Measurements from ENCODE around the gene PCDHB12. TPM values are rescaled to one million over a fixed set of nuclear protein-coding genes. Genes with fewer than 3 reads are reported as not detected.
A peak's percentile ranks its signal among the peaks of the same experiment; 100 is the strongest.
"Not testable (repeated sequence)": the region's sequence is repeated elsewhere in the genome, so short reads cannot be mapped to it uniquely, and the experiment has no call there.

The PCDHB12 gene
- total RNA-seq, 1 experiment from 2014 or later, result not detected

- H3K27me3 ChIP-seq (ENCODE audit: control insufficient read depth, insufficient read depth, low read length); DNase-seq; H3K4me3 ChIP-seq (ENCODE audit: insufficient read depth, low read depth, low read length); H3K36me3 ChIP-seq (replicated peaks; ENCODE audit: control insufficient read depth, insufficient read depth, low read length): not testable (repeated sequence)
These were observed 16.9 kb downstream of the PCDHB12 start for GRCh38 chr5:141225421-141225820.

DNA sequence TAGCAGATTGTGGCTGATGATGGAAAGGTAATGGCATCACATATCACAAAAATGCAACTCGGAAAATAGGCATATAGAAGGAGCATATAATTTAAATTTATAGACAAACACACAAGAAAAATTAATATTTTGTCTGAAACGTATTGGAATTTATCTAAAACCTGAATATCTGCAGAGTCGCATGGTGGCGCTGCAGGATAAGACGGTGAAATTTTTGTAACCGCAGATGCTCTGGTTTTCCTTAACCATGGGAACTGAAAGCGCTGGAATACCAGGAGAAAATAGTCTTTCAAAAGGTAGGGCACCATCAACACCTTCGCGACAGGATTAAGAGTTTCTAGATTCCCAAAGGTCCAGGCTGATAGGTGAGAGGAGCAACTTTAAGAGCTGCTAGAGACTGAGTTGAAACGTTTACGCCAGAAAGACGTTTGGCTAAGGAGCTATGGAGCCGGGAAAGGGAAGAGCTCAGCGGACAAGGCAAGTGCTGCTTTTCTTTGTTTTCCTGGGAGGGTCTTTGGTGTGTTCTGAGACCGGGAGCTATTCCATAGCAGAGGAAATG is 25.7 kb downstream of the PCDHB12 start:
- DNase-seq, result no peak
- Histone ChIP-seq H3K36me3 (replicated peaks; ENCODE audit: control insufficient read depth, insufficient read depth, low read length) (no peaks in the 10 kb centered on the region), H3K4me3 (ENCODE audit: insufficient read depth, low read depth, low read length) (no peak overlapping the region), H3K27me3 (ENCODE audit: control insufficient read depth, insufficient read depth, low read length) (no peaks in the 10 kb centered on the region)

DNA sequence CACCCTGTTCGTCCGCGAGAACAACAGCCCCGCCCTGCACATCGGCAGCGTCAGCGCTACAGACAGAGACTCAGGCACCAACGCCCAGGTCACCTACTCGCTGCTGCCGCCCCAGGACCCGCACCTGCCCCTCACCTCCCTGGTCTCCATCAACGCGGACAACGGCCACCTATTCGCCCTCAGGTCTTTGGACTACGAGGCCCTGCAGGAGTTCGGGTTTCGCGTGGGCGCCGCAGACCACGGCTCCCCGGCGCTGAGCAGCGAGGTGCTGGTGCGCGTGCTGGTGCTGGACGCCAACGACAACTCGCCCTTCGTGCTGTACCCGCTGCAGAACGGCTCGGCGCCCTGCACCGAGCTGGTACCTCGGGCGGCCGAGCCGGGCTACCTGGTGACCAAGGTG is 27.4 kb downstream of the PCDHB12 start:
- not testable (repeated sequence) for H3K4me3 ChIP-seq (ENCODE audit: insufficient read depth, low read depth, low read length); H3K27me3 ChIP-seq (ENCODE audit: control insufficient read depth, insufficient read depth, low read length); DNase-seq; H3K36me3 ChIP-seq (replicated peaks; ENCODE audit: control insufficient read depth, insufficient read depth, low read length)

DNA sequence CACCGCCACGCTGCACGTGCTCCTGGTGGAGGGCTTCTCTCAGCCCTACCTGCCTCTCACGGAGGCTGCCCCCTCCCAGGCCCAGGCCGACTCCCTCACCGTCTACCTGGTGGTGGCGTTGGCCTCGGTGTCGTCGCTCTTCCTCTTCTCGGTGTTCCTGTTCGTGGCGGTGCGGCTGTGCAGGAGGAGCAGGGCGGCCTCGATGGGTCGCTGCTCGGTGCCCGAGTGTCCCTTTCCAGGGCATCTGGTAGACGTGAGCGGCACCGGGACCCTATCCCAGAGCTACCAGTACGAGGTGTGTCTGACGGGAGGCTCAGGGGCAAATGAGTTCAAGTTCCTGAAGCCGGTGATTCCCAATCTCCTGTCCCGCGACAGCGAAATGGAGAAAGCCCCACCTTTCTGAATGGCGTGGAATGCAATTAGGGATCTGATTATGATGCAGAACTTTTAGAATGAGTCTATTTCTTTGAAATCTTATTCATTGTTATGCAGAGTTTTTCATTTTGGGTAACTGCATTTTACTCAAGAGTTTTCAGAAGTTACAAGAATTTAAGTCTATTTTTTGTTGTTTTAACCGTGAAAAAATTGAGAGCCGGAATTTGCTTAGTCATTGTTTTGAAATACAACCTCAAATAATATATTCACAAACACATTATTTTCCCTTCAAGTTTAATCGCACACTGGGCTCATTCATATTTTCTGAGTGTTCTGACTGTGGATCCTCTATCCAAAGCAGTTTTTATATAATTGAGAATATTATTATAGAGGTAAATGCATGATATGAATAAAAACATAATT is 28.2 kb downstream of the PCDHB12 start:
- no peaks in the 10 kb centered on the region for H3K27me3 ChIP-seq (ENCODE audit: control insufficient read depth, insufficient read depth, low read length)
- no peak overlapping the region for H3K4me3 ChIP-seq (ENCODE audit: insufficient read depth, low read depth, low read length)
- no peaks in the 10 kb centered on the region for H3K36me3 ChIP-seq (replicated peaks; ENCODE audit: control insufficient read depth, insufficient read depth, low read length)
- DNase-seq, result no peak

- DNase-seq, result no peak
- no peaks in the 10 kb centered on the region for H3K36me3 ChIP-seq (replicated peaks; ENCODE audit: control insufficient read depth, insufficient read depth, low read length)
- H3K27me3 ChIP-seq (ENCODE audit: control insufficient read depth, insufficient read depth, low read length), result no peaks in the 10 kb centered on the region
- H3K4me3 ChIP-seq (ENCODE audit: insufficient read depth, low read depth, low read length), result no peak overlapping the region
These were observed 33.0 kb downstream of the PCDHB12 start for GRCh38 chr5:141241496-141241895.

DNA sequence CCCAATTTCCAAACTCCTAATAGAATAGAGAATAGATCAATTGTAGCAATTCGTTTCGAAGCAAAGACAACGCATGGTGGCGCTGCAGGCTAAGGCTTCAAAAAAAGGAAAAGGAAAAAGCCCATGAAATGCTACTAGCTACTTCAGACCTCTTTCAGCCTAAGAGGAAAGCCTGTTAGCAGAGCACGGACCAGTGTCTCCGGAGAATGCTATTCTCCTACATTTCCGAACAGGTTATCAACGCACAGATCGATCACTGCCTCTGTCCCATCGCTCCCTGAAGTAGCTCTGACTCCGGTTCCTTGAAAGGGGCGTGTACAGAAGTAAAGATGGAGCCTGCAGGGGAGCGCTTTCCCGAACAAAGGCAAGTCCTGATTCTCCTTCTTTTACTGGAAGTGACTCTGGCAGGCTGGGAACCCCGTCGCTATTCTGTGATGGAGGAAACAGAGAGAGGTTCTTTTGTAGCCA is 36.8 kb downstream of the PCDHB12 start, which contains the start of gene PCDHB15:
Gene PCDHB15, plus strand, starts transcription at position 146 of the 468 bp plus-strand sequence. Its CDS starts 184 bp downstream, at position 330.
- no peaks in the 10 kb centered on the region for H3K27me3 ChIP-seq (ENCODE audit: control insufficient read depth, insufficient read depth, low read length)
- DNase-seq, result peak; percentile 47
- no peaks in the 10 kb centered on the region for H3K36me3 ChIP-seq (replicated peaks; ENCODE audit: control insufficient read depth, insufficient read depth, low read length)
- H3K4me3 ChIP-seq (ENCODE audit: insufficient read depth, low read depth, low read length), result no peak within 1 kb of the TSS; the same call in 1 of the 2 replicates

DNA sequence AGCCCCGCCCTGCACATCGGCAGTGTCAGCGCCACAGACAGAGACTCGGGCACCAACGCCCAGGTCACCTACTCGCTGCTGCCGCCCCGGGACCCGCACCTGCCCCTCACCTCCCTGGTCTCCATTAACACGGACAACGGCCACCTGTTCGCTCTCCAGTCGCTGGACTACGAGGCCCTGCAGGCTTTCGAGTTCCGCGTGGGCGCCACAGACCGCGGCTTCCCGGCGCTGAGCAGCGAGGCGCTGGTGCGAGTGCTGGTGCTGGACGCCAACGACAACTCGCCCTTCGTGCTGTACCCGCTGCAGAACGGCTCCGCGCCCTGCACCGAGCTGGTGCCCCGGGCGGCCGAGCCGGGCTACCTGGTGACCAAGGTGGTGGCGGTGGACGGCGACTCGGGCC is 38.5 kb downstream of the PCDHB12 start:
- not testable (repeated sequence) for H3K27me3 ChIP-seq (ENCODE audit: control insufficient read depth, insufficient read depth, low read length); DNase-seq; H3K36me3 ChIP-seq (replicated peaks; ENCODE audit: control insufficient read depth, insufficient read depth, low read length); H3K4me3 ChIP-seq (ENCODE audit: insufficient read depth, low read depth, low read length)

DNA sequence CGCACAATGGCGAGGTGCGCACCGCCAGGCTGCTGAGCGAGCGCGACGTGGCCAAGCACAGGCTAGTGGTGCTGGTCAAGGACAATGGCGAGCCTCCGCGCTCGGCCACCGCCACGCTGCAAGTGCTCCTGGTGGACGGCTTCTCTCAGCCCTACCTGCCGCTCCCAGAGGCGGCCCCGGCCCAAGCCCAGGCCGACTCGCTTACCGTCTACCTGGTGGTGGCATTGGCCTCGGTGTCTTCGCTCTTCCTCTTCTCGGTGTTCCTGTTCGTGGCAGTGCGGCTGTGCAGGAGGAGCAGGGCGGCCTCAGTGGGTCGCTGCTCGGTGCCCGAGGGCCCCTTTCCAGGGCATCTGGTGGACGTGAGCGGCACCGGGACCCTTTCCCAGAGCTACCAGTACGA is 38.9 kb downstream of the PCDHB12 start:
- H3K36me3 ChIP-seq (replicated peaks; ENCODE audit: control insufficient read depth, insufficient read depth, low read length); DNase-seq; H3K4me3 ChIP-seq (ENCODE audit: insufficient read depth, low read depth, low read length); H3K27me3 ChIP-seq (ENCODE audit: control insufficient read depth, insufficient read depth, low read length): not testable (repeated sequence)

- no peaks in the 10 kb centered on the region for H3K27me3 ChIP-seq (ENCODE audit: control insufficient read depth, insufficient read depth, low read length)
- no peak overlapping the region for H3K4me3 ChIP-seq (ENCODE audit: insufficient read depth, low read depth, low read length)
- no peaks in the 10 kb centered on the region for H3K36me3 ChIP-seq (replicated peaks; ENCODE audit: control insufficient read depth, insufficient read depth, low read length)
- DNase-seq, result no peak
These were observed 42.1 kb downstream of the PCDHB12 start for GRCh38 chr5:141250576-141250975.

GRCh38 chr5:141258464-141258863 is 49.9 kb downstream of the PCDHB12 start:
- Histone ChIP-seq H3K27me3 (ENCODE audit: control insufficient read depth, insufficient read depth, low read length) (no peaks in the 10 kb centered on the region), H3K4me3 (ENCODE audit: insufficient read depth, low read depth, low read length) (no peak overlapping the region), H3K36me3 (replicated peaks; ENCODE audit: control insufficient read depth, insufficient read depth, low read length) (no peaks in the 10 kb centered on the region)
- DNase-seq, result no peak

DNA sequence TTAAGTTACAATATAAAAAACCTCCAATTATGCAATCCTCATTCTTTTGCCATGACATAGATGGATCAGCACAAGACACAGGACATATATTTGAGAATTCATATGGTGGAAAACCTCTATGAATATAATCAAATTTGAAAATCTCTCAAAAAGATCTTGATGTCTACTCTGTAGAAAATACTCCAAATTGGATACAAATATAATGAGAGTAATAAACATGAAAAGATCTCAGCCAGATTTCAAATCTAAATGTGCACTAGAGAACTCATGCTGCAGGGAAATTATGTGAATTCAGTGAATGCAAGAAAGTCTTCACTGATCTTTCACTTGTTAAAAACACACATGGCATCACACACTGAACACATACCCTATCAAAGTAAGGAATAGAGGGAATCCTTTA is 50.4 kb downstream of the PCDHB12 start:
- H3K4me3 ChIP-seq (ENCODE audit: insufficient read depth, low read depth, low read length), result no peak overlapping the region
- H3K27me3 ChIP-seq (ENCODE audit: control insufficient read depth, insufficient read depth, low read length), result no peaks in the 10 kb centered on the region
- no peaks in the 10 kb centered on the region for H3K36me3 ChIP-seq (replicated peaks; ENCODE audit: control insufficient read depth, insufficient read depth, low read length)
- DNase-seq, result no peak

GRCh38 chr5:141260458-141261237 is 52.1 kb downstream of the PCDHB12 start:
- no peaks in the 10 kb centered on the region for H3K36me3 ChIP-seq (replicated peaks; ENCODE audit: control insufficient read depth, insufficient read depth, low read length)
- no peak for DNase-seq
- no peak overlapping the region for H3K4me3 ChIP-seq (ENCODE audit: insufficient read depth, low read depth, low read length)
- no peaks in the 10 kb centered on the region for H3K27me3 ChIP-seq (ENCODE audit: control insufficient read depth, insufficient read depth, low read length)

- DNase-seq, result no peak
- no peaks in the 10 kb centered on the region for H3K27me3 ChIP-seq (ENCODE audit: control insufficient read depth, insufficient read depth, low read length)
- no peaks in the 10 kb centered on the region for H3K36me3 ChIP-seq (replicated peaks; ENCODE audit: control insufficient read depth, insufficient read depth, low read length)
- H3K4me3 ChIP-seq (ENCODE audit: insufficient read depth, low read depth, low read length), result no peak overlapping the region
These were observed 52.7 kb downstream of the PCDHB12 start for GRCh38 chr5:141261238-141261546.
